GM19328 (cell line): ENCODE data around the gene HNRNPAB.

Experiments used
- ATAC-seq: cut with Tn5 transposase; IDR thresholded peaks from one replicate; pipeline ENCODE4 v1.9.1; 2021; ENCODE audit warnings: mild to moderate bottlenecking, moderate library complexity; ENCODE audit not compliant: unreplicated experiment

Gene HNRNPAB

GRCh38 chr5:178204182-178204934 is at the start of gene HNRNPAB:
Gene HNRNPAB, plus strand, starts transcription at chr5:178204533. Its CDS starts 305 bp downstream, at chr5:178204838.
- ATAC-seq = peak; percentile 78

GRCh38 chr5:178155065-178155464 is 49.3 kb upstream of the HNRNPAB start:
- no peak for ATAC-seq

- no peak for ATAC-seq
Observed at GRCh38 chr5:178160176-178160575, 44.2 kb upstream of the HNRNPAB start.

GRCh38 chr5:178162481-178162880 is 41.9 kb upstream of the HNRNPAB start:
- no peak for ATAC-seq

- peak; percentile 83 for ATAC-seq
Observed at GRCh38 chr5:178163772-178164735, 40.3 kb upstream of the HNRNPAB start.

- ATAC-seq = no peak
Observed at GRCh38 chr5:178165581-178165980, 38.8 kb upstream of the HNRNPAB start.

- no peak for ATAC-seq
Observed at GRCh38 chr5:178170455-178170854, 33.9 kb upstream of the HNRNPAB start.

GRCh38 chr5:178174456-178174855 is 29.9 kb upstream of the HNRNPAB start:
- ATAC-seq = no peak

- no peak for ATAC-seq
Observed at GRCh38 chr5:178176791-178177190, 27.5 kb upstream of the HNRNPAB start.

GRCh38 chr5:178177569-178177968 is 26.8 kb upstream of the HNRNPAB start:
- no peak for ATAC-seq

- ATAC-seq = no peak
Observed at GRCh38 chr5:178180141-178180863, 24.0 kb upstream of the HNRNPAB start.

- ATAC-seq = no peak
Observed at GRCh38 chr5:178182158-178182876, 22.0 kb upstream of the HNRNPAB start.

GRCh38 chr5:178186427-178186826 is 17.9 kb upstream of the HNRNPAB start:
- no peak for ATAC-seq

- no peak for ATAC-seq
Observed at GRCh38 chr5:178187014-178187413, 17.3 kb upstream of the HNRNPAB start, which contains the start of gene GMCL2. Gene GMCL2, minus strand, starts transcription at chr5:178187371. Its CDS starts 72 bp downstream, at chr5:178187299.

- no peak for ATAC-seq
Observed at GRCh38 chr5:178189433-178189832, 14.9 kb upstream of the HNRNPAB start.

GRCh38 chr5:178191661-178192060 is 12.7 kb upstream of the HNRNPAB start:
- ATAC-seq = no peak

GRCh38 chr5:178192244-178192643 is 12.1 kb upstream of the HNRNPAB start:
- ATAC-seq = no peak

- no peak for ATAC-seq
Observed at GRCh38 chr5:178192787-178193186, 11.5 kb upstream of the HNRNPAB start.

- ATAC-seq = no peak
Observed at GRCh38 chr5:178193251-178193809, 11.0 kb upstream of the HNRNPAB start.

- ATAC-seq = no peak
Observed at GRCh38 chr5:178194026-178194425, 10.3 kb upstream of the HNRNPAB start.
